Lung (tissue), 12 donors: ENCODE measurements around the gene TMEM184A. TPM values are rescaled to one million over a fixed set of nuclear protein-coding genes. Genes with fewer than 3 reads are reported as not detected.

Experiments used
- ATAC-seq: fragments of 200-7000 bp; cut with Tn5 transposase; one replicate; pipeline ENCODE4 v1.9.1; 2020; ENCODE audit warnings: moderate number of reproducible peaks; ENCODE audit not compliant: insufficient read depth, low FRiP score
- DNase-seq, 3 donors: peaks; one replicate each; pipeline ENCODE4 v3.0.0-alpha.2; 2013 to 2017
- H3K27ac ChIP-seq, 2 donors: one replicate each; pipeline ENCODE4 v1.5.1; 2013; ENCODE audit warnings: mild to moderate bottlenecking in 2 of 2, moderate library complexity in 2 of 2, control low read depth in 1 of 2, inconsistent platforms in 1 of 2, low read depth in 1 of 2, low read length in 1 of 2
- H3K27me3 ChIP-seq, 3 donors: one replicate each; pipeline ENCODE4 v1.5.1; 2013; ENCODE audit warnings: low read length in 2 of 3; ENCODE audit not compliant: control insufficient read depth in 3 of 3, insufficient read depth in 3 of 3
- H3K36me3 ChIP-seq, 4 donors: one replicate each; pipeline ENCODE4 v1.5.1; 2013; ENCODE audit warnings: low read length in 4 of 4, mild to moderate bottlenecking in 1 of 4, moderate library complexity in 1 of 4; ENCODE audit not compliant: control insufficient read depth in 4 of 4, insufficient read depth in 4 of 4
- H3K4me1 ChIP-seq, 5 donors: one replicate each; pipeline ENCODE4 v1.5.1; 2013; ENCODE audit warnings: low read length in 5 of 5, mild to moderate bottlenecking in 2 of 5, moderate library complexity in 1 of 5; ENCODE audit not compliant: control insufficient read depth in 5 of 5, insufficient read depth in 5 of 5
- H3K4me3 ChIP-seq: one replicate; pipeline ENCODE4 v1.5.1; 2013; ENCODE audit warnings: mild to moderate bottlenecking, control low read depth, moderate library complexity
- H3K9ac ChIP-seq, 2 donors: one replicate each; pipeline ENCODE4 v1.5.1; 2013; ENCODE audit warnings: low read length in 2 of 2, control low read depth in 1 of 2; ENCODE audit not compliant: insufficient read depth in 1 of 2
- H3K9me3 ChIP-seq, 4 donors: one replicate each; pipeline ENCODE4 v1.5.1; 2013; ENCODE audit warnings: low read length in 3 of 4, mild to moderate bottlenecking in 1 of 4, moderate library complexity in 1 of 4; ENCODE audit not compliant: control insufficient read depth in 4 of 4, insufficient read depth in 3 of 4
- CTCF ChIP-seq: IDR thresholded peaks from 2 replicates; pipeline ENCODE4 v1.5.1; 2012; ENCODE audit warnings: mild to moderate bottlenecking; ENCODE audit errors: control extremely low read depth, extremely low read depth
- WGBS, 2 donors: extraction: QIAGEN DNeasy Blood & Tissue Kit; methylation state at CpG; one replicate each; pipeline ENCODE4 v1.1.7; 2013; 5-methylcytosine and 5-hydroxymethylcytosine counted together
- polyA plus RNA-seq, 2 donors: library from polyadenylated mRNA; stranded (reverse); fragments of 200-250 nt; gene quantifications; one replicate each; pipeline ENCODE4 v1.2.1, GENCODE V29; 2013
- total RNA-seq, 2 donors: library from RNA; depleted of rRNA in 1 of 2; stranded (reverse); fragments of >200 nt in 1 of 2; gene quantifications; one replicate each; pipeline ENCODE4 v1.2.1, GENCODE V29; 2014 to 2021
- donor health status: control.
- donor health status: control.
- donor health status: Bipolar disorder and iron deficiency.
- donor health status: healthy.
- donor health status: DM: yes; HTN: yes; CAD: no.

TMEM184A gene
- total and polyA plus RNA-seq, 4 donors, result 1.8 to 11.8 (median 8.3) TPM

GRCh38 chr7:1566687-1567048 is 10.7 kb upstream of the TMEM184A start:
- DNase-seq (no peak), ATAC-seq (no peak)

GRCh38 chr7:1564603-1565022 is 8.6 kb upstream of the TMEM184A start:
- whole genome bisulfite sequencing, 2 donors, result 68 to 74% methylated on average over 22 to 23 of the region's 23 CpGs
- Histone ChIP-seq H3K4me3 (no peak overlapping the region), H3K27ac (no peak overlapping the region), H3K27me3 (no peaks in the 10 kb centered on the region), H3K9ac (no peak overlapping the region), H3K9me3 (no peaks in the 10 kb centered on the region), H3K4me1 (peaks cover 0 to 18% (median 5%) of the 10 kb centered on the region in 5 donors), H3K36me3 (peaks cover 0 to 18% (median 7%) of the 10 kb centered on the region in 4 donors)
- no peak for ATAC-seq
- no peak for TF ChIP-seq CTCF
- DNase-seq, result no peak

More at GRCh38 chr7:1566687-1567048, 10.7 kb upstream of the TMEM184A start:
- H3K4me1 ChIP-seq, result peaks cover 0 to 24% (median 7%) of the 10 kb centered on the region in 5 donors
- TF ChIP-seq CTCF, result no peak
- H3K9me3 ChIP-seq, result no peaks in the 10 kb centered on the region
- no peak overlapping the region for H3K4me3 ChIP-seq
- H3K36me3 ChIP-seq, result peaks cover 0 to 18% (median 7%) of the 10 kb centered on the region in 4 donors
- no peaks in the 10 kb centered on the region for H3K27me3 ChIP-seq
- no peak overlapping the region for H3K27ac ChIP-seq
- H3K9ac ChIP-seq, result no peak overlapping the region
- 88 to 89% methylated on average over 13 of the region's 13 CpGs for WGBS, 2 donors

GRCh38 chr7:1563981-1564602 is 8.1 kb upstream of the TMEM184A start:
- no peak overlapping the region for H3K27ac ChIP-seq
- peaks cover 0 to 15% (median 3%) of the 10 kb centered on the region in 5 donors for H3K4me1 ChIP-seq
- DNase-seq (no peak), ATAC-seq (no peak)
- H3K9me3 ChIP-seq, result no peaks in the 10 kb centered on the region
- 72 to 81% methylated on average over 15 of the region's 15 CpGs for WGBS, 2 donors
- H3K27me3 ChIP-seq, result no peaks in the 10 kb centered on the region
- H3K36me3 ChIP-seq, result peaks cover 0 to 18% (median 7%) of the 10 kb centered on the region in 4 donors
- no peak for TF ChIP-seq CTCF
- no peak overlapping the region for H3K4me3 ChIP-seq
- no peak overlapping the region for H3K9ac ChIP-seq
